IPS-11a (cell line): ENCODE results near the gene CTTNBP2NL.

Experiments
- H3K4me3 ChIP-seq: one replicate; pipeline ENCODE4 v1.5.1; 2013; ENCODE audit warnings: low read depth, low read length, control low read depth

CTTNBP2NL gene, protein sequence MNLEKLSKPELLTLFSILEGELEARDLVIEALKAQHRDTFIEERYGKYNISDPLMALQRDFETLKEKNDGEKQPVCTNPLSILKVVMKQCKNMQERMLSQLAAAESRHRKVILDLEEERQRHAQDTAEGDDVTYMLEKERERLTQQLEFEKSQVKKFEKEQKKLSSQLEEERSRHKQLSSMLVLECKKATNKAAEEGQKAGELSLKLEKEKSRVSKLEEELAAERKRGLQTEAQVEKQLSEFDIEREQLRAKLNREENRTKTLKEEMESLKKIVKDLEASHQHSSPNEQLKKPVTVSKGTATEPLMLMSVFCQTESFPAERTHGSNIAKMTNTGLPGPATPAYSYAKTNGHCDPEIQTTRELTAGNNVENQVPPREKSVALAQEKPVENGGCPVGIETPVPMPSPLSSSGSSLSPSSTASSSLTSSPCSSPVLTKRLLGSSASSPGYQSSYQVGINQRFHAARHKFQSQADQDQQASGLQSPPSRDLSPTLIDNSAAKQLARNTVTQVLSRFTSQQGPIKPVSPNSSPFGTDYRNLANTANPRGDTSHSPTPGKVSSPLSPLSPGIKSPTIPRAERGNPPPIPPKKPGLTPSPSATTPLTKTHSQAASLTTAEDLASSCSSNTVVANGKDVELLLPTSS

DNA sequence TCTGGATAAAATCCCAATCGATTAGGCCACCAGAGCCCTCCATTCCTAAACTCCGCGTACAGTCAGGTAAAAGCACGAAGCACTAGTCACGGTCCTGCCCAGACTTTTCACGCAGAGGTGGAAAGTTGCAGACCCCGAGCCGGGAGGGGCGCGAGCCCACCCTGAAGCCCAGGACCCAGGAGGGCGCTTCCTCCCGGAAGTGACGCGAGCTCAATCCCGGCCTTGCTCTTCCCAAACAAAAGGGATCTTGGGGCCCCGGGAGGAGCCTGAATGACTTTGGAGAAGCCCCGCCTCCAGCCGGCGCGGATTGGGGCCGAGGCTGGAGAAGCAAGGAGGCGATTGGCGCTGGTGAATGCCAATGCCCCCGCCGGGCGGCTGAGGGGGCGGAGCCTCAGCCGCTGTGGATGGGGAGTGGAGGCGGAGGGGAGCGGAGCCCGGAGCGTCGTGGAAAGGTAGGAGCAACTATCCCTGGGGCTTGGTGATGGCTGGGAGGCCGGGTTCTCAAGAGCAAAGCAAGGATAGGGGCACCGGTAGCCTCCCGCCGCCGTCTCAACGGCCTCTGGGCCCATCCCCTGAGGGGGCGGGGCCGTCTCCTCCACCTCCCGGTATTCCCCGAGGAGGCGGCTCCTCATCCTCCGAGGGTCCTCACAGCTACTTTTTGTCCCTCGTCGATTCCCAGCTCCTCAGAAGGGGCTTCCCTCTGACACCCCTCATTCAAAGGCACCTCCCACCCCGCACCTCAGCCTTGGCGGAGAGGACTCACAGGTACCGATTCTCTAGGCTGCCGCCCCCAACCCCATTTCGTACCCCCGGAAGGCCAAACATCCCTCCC, at the start of gene CTTNBP2NL:
TSS of gene CTTNBP2NL (plus strand) at position 394 of the 832 bp plus-strand sequence. CDS start 19,952 bp downstream, outside the sequence.
- H3K4me3 ChIP-seq = peak within 1 kb of the TSS; percentile 89

DNA sequence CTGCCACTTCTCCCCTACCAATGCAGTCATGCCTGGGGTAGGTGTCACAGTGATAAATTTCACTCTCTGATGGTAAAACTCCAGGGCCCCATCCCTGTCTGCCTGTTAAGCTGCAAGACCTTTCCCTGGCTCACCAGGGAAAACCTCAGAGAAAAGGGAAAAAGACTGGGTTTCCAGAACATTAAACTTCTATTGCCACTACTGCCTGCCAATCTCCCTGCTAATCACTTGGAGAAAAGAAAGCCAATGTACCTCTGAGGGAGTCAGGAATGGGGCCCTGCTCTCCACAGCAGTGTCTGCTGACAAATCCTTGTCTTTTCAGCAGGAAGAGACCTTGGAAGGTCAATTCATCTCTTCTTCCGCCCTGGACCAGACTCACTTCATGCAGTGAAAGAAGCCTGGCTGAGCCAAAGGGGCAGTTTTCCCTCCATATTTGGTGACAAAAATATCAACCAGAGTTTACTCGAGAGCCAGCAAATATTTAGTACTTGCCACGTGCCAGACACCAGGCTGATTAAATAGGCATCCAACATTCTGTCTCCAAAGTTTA, 49.1 kb upstream of the CTTNBP2NL start:
- H3K4me3 ChIP-seq = no peak overlapping the region

DNA sequence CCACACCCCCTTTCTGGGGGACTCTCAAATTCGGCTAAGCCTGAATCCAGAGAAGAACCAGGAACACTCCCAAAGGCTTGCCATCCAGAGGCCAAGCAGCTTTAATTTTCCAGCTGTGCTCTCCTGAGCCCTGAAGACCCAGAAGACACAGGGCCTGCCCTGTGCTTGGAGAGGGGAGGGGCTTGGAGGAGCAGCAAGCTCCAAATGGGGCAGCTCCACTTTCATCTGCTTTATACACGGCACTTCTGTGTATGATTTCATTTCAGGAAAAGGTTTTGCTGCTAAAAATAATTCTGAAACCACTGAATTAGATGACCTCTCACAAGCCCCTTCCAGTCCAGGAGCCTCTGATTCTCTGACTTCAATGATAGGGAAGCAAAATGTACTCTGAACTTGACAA, 39.2 kb upstream of the CTTNBP2NL start:
- no peak overlapping the region for H3K4me3 ChIP-seq

DNA sequence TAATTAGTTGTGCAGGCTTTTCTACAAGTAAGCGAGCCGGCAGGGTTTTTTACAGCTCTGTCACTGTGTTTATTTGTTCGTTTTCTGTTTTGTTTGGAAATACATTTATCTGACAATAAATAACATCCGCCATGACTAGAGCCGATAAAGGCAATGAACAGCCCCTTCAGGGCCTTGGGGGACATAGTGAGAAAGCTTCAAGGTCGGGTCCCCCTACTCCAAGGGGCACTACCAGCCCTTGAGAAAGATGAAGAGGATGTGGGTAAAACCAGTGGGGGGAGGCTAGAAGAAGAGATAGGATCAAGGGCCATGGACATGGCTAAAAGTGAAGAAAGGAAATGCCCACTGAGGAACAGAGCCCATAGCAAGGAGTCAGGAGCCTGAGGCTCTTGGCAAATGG, 38.5 kb upstream of the CTTNBP2NL start:
- no peak overlapping the region for H3K4me3 ChIP-seq

DNA sequence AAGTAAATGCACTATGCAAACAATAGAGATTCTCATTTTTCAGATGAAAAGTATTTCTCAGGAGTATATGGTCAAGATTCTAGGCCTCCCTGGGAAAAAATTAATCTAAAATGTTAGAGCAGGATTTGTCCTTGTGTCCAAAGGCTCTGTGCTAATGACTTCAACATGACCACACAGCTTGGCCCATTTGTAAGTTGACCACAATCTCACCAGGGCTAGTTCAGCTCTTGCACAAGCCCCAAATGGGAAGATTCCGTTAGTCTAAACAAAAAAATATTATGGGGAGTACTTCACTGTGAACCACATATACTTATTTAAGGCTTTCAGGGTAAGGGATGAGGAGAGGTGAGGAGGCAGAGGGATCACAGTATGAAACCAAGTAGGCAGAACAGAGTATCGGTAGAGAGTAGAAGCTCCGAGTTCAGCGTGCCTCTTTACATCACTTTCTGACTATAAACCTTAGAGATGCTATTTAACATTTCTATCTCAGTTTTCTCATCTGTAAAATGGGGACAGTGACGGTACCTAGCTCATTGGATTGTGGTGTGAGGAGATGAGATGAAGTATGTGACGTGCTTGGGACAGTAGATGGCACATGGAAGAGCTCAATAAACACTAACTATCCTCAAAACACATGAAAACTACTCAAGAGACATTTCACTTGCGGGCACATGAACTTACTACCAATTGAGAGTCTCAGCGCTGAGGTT, 37.8 kb upstream of the CTTNBP2NL start:
- H3K4me3 ChIP-seq = no peak overlapping the region

DNA sequence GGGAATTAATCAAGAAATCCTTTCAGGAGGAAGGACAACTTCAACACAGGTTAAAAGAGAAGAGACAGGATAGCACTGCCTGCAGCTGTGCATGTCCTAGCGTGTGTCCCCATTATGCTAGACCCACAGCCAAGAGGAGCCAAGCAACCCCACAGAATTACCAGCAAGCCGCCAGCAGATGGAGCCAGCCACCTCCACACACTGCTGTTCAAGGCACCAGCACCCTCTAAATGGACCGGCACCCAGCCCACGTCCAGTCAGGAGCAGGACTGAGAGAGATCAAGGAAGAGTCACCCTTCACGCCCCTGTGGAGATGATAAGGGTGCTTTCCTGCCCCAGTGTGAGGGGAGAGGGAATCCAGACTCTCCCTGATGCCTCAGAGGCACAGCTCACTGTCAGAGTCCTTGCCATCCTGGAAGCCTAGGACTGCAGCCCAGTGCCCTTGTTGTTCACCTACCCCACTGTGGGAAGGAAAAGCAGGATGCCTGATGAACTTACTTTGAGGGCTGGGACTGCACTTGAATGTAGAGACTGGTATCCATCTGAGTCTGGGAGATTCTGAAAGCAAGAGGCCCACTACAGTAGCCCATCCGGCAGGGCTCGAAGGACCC, 37.1 kb upstream of the CTTNBP2NL start:
- H3K4me3 ChIP-seq = no peak overlapping the region

DNA sequence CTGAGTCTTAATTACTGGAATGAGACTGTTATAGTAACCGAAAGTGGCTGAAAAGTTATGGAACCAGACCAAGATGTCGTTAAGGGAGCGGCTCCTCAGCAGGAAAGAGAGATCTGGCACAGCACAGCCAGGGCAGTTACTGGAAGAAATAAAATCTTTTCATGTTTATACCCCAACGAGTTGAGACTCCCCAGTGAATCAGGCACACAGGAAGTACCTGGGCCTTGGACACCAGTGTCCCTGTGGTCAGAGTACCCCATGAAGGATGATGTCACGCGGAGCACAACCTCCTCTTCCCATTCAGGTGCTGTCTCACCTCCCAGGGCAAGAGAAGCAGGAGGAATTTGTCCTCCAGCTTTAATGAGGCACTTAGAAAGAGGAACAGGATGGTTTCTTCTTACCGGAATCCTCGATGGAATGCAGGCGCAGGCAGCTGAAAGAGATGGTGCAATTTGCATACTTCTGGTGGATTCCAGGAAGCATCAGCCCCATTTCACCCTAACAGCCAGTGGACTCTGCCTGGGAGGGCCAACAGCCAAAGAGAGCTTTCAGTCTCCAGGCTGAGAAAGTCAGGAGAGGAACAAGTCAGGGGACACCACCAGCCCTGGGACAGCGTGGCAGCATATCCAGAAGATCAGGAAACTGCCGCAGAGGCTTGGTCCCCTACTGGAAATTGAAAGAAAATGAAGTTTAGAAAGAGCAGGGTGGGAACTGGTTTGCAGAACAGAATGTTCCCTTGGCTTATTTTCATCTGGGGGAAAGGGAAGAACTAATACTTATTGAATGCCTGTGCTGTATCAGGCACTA, 35.9 kb upstream of the CTTNBP2NL start:
- H3K4me3 ChIP-seq = no peak overlapping the region

DNA sequence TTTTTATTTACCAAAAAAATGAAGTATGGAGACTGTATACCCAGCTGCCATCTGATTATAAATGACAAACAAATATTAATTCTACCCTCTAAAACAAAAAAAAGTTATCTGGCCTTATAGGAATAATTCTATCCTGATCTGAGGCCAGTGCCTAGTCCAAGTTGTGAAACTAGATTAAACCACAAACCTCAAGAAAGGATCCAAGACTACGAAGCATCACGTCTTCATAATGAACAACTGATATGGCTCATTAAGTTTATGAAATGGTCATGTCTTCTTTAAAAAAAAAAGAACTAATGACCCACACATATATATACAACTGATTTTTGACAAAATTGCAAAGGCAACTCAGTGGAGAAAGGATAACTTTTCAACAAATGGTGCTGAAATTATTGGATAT, 32.4 kb upstream of the CTTNBP2NL start:
- H3K4me3 ChIP-seq = no peak overlapping the region

DNA sequence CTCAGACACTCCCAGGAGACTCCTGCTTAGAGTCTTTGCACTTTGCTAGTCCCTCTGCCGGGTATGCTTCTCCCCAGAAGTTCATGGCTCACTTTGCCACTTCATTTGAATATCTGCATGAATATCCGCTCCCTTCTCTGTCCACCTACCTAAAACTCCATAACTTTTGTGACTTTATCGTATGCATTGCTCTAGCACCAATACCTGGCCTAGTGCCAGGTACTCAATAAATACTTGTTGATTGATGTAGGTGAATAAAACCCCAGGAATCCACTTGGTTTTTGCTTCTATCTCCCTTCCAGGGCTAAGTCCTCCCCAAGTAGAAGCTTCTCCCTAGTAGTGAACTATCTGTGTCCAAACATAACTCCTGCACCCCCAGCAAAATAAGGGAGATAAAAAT, 27.8 kb upstream of the CTTNBP2NL start:
- H3K4me3 ChIP-seq = no peak overlapping the region

DNA sequence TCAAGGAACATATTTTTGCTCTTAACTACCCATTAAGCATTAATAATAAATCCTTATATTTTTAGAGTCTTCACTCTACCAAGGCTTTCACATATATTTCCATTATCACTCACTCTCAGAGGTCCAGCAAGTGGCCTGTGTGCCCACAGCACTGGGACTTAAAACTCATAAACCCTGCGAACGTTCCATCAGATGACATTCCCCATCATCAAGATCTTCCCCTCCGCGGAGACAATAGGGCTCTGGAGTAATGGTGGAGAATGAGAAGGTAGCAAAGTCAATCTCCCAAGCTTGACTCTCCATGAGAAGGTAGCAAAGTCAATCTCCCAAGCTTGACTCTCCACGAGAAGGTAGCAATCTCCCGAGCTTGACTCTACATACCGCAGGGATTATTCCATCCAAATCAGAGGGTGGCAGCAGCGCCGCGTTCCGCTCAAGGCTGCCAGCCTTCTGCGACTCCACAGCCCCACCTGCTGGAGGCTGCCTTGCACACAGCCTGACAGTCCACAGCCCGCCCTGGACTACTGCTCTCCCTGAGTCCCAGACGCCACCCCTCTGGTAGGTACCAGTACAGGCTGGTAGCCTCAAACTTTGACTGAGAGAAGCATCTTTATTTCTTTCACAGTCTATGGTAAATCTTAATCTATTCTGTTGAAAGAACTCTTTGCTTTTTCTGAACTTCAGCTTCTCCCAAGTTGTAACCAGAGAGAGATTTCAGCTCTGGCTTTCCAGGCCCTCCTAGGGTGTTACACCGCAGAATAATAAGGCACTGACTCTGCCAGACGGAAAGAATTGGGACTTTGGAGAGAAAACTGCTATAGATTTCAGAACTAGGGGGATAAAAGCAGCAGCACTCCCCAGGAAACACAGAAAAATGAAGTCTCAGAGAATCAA, 26.4 kb upstream of the CTTNBP2NL start:
- no peak overlapping the region for H3K4me3 ChIP-seq

DNA sequence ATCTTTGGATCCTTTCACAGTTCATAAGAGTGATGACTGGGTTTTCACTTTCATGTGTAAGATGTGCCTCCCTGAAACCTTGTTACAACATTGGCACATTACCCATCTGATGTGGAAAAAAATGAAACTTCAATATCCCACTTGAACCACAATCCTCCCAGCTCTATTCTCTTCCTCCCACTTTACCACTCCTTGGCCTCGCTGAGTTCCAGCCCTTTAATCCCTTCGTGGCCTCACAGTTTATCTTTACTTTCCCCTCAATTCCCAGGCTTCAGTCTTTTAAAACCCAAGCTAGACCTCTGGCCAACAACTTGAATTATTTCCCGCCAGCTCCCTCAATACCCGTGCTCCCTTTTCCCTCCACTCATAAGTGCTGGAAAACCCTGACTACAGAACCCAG, 25.0 kb upstream of the CTTNBP2NL start:
- no peak overlapping the region for H3K4me3 ChIP-seq

DNA sequence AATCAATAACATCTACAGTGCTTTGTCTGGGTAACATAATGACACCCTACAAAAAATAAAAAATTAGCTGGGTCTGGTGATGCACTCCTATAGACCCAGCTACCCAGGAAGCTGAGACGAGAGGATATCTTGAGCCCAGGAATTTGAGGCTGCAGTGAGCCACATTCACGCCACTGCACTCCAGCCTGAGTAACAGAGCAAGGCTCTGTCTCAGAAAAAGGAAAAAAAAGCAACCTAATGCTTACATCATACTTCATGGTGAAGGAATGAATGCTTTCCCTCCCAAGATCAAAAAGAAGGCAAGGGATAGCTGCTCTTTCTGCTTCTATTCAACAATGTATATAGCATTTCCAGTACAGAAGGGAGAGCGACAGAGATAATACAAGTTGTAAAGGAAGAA, 24.2 kb upstream of the CTTNBP2NL start:
- H3K4me3 ChIP-seq = no peak overlapping the region

DNA sequence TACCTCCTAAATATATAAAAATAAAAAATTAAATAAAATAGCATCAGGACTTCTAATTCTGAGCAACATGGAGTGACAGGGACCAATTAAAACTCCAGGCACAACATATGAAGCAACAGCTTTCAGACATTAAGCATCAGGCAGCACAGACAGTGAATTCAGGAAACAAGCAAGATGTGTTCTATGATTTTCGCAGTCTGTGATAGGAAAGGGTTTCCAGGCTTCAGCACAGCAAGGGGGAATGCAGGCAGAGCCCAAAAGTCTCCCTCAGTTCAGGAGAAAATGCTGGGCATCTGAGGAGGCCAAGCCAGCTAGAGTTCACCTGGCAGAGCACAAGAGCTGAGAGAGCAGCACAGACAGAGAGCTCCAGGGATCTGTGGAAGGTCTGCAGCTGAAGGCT, 22.2 kb upstream of the CTTNBP2NL start:
- H3K4me3 ChIP-seq = no peak overlapping the region

DNA sequence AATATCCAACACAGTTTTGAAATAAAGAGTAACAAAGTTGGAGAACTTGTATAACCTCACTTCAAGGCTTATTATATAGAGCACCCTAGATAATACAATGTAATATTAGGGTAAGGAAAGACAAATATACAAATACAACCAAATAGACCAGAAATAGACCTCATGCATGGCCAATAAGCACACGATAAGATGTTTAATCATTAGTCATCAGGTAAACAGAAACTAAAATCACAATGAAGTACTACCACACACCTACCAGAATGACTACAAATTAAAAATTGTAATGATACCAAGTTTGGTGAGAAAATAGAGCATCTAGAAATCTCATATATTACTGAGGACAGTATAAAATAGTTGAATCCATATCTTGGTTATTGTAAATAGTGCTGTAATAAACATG, 20.3 kb upstream of the CTTNBP2NL start:
- no peak overlapping the region for H3K4me3 ChIP-seq

DNA sequence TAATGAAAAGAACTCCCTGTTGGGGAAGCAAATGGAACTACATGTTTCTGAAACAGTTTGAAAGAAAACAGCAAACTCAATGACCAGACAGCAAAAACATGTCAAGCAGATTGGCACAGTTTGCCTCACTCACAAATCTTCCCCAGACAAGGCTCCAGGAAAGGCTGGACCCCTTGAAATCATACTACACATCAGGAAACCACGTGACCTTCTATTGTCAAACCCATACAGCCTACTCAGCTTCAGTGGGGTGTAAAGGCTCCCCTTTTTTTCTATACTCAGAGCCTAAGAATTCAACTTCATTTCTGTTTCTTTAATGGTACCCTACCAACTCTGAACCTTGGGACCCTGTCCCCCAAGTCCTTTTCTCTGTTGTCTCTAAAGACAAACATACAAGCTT, 15.7 kb upstream of the CTTNBP2NL start:
- no peak overlapping the region for H3K4me3 ChIP-seq

DNA sequence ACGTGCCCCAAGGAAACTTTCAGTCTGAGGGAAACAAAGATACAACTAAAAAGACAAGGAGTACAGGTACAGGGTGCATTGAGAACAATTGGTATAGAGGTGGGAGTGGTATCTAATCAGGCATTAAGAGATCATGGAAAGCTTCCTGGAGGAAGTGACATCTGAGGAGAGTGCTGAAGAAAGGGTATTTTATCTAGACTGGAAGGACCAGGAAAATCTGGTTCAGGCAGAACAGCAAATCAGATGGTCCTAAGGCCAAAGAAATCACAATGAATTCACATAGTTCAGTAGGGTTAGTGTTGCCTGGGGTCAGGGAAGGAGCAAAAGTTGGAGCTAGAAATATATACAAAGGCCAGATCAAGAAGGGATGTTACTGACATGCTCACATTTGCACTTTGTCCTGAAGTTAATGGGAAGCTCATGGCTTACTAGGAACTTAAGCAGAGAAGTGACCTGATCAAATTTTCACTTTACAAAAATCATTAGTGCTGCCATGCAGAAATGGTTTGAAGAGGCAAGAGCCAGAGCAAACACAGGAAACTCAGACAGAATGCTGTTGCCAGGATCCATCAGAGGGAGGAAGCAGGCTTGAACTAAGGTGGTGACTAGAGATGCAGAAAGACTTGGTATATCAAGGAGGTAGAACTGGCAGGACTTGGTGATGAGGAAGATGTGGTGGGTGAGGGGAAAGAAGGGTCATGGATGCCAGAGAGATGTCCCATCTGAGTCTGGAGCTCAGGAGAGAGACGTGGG, 14.5 kb upstream of the CTTNBP2NL start:
- H3K4me3 ChIP-seq = no peak overlapping the region

DNA sequence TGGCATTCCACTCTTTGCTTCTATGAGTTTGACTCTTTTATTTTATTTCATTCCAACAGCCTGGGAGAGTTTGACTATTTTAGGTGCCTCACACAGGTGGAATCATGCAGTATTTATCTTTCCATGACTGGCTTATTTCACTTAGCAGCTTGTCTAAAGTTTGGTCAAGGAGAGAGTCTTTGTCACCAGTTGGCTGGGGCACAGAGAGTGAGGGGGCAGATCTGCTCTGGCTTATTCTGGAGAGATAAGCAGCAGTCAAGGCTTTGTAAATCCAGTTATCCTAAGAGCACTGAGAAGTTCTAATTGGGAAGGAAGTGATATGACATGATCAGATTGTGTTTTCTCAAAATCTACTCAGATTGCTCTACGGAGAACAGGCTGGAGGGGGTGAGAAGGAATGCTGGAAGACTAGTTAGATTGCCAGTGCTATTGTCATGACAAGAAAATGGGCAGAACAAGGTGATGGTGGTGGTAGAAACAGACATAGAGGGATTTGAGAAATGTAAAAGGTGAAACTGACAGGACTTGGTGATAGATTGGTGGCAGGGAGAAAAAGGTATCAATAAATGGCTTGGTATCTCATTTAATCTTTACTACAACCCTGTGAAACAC, 12.1 kb upstream of the CTTNBP2NL start:
- H3K4me3 ChIP-seq = no peak overlapping the region
